Effector memory CD4-positive, alpha-beta T cell (primary cell): Measurements from ENCODE around the gene CORO2B.

Experiments
- DNase-seq, 3 donors: peaks; one replicate each; pipeline ENCODE4 v3.0.0-alpha.2; 2020
- H3K27ac ChIP-seq: 2 replicates; pipeline ENCODE4 v1.7.0; 2013; ENCODE audit warnings: mild to moderate bottlenecking, low read length, moderate library complexity; ENCODE audit not compliant: insufficient read depth, poor library complexity, severe bottlenecking
- H3K27me3 ChIP-seq: replicated peaks from 2 replicates; pipeline ENCODE4 v1.7.0; 2013; ENCODE audit warnings: mild to moderate bottlenecking, low read length; ENCODE audit not compliant: insufficient read depth, control insufficient read depth, poor library complexity, severe bottlenecking
- H3K36me3 ChIP-seq: 2 replicates; pipeline ENCODE4 v1.7.0; 2013; ENCODE audit warnings: mild to moderate bottlenecking, low read length, moderate library complexity; ENCODE audit not compliant: control insufficient read depth, insufficient read depth
- H3K4me1 ChIP-seq: 2 replicates; pipeline ENCODE4 v1.7.0; 2013; ENCODE audit warnings: low read length, mild to moderate bottlenecking; ENCODE audit not compliant: control insufficient read depth, insufficient read depth, poor library complexity, severe bottlenecking
- H3K4me3 ChIP-seq: 2 replicates; pipeline ENCODE4 v1.7.0; 2013; ENCODE audit warnings: low read length, low read depth, mild to moderate bottlenecking; ENCODE audit not compliant: insufficient read depth, poor library complexity, severe bottlenecking
- H3K9me3 ChIP-seq: 2 replicates; pipeline ENCODE4 v1.7.0; 2013; ENCODE audit warnings: mild to moderate bottlenecking, low read length, moderate library complexity; ENCODE audit not compliant: control insufficient read depth

CORO2B gene

DNA sequence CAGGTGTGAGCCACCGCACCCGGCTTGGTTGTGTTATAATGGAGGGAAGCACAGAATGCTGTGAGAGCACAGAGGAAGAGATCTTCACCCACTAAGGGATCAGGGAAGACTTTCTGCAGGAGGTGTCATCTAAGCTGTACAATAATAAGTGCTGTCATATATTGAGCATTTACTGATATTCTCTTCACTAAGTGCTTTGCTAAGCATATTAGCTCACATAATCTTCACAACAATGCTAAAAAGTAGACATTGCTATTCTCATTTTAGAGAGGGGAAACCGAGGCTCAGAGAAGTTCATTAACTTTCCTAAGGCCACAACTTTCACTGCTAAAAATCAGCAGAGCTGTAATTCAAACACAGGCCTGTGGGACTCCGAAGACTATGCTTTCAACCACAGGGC, 115.3 kb downstream of the CORO2B start:
- Histone ChIP-seq H3K4me1 (no peaks in the 10 kb centered on the region), H3K36me3 (no peaks in the 10 kb centered on the region), H3K9me3 (no peaks in the 10 kb centered on the region), H3K4me3 (no peak overlapping the region), H3K27ac (no peak overlapping the region), H3K27me3 (no peaks in the 10 kb centered on the region)
- no peak for DNase-seq

DNA sequence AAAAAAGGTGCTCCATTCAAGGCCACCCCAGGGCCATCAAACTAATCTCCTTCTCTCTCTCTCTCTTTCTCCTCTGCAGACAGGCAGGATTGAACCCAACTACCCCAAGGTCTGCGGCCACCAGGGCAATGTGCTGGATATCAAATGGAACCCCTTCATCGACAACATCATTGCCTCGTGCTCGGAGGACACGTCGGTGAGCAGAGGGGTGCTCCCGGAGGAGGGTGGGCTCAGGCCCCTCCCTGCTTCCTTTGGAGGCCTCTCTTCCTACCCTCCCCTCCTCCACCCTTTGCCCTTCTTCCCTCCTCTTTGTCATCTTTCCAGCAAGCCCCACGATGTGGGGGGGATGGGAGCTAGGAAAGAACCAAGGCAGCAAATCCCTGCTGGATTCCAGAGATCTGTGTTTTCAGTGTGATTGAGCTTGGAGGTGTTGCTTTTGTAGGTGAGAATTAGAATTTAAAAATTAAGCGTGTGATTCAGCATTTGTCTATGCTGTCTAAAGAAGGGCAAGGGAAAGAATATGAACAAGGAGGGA, 116.3 kb downstream of the CORO2B start:
- DNase-seq = no peak
- Histone ChIP-seq H3K4me3 (no peak overlapping the region), H3K9me3 (no peaks in the 10 kb centered on the region), H3K27ac (no peak overlapping the region), H3K27me3 (no peaks in the 10 kb centered on the region), H3K36me3 (no peaks in the 10 kb centered on the region), H3K4me1 (no peaks in the 10 kb centered on the region)

DNA sequence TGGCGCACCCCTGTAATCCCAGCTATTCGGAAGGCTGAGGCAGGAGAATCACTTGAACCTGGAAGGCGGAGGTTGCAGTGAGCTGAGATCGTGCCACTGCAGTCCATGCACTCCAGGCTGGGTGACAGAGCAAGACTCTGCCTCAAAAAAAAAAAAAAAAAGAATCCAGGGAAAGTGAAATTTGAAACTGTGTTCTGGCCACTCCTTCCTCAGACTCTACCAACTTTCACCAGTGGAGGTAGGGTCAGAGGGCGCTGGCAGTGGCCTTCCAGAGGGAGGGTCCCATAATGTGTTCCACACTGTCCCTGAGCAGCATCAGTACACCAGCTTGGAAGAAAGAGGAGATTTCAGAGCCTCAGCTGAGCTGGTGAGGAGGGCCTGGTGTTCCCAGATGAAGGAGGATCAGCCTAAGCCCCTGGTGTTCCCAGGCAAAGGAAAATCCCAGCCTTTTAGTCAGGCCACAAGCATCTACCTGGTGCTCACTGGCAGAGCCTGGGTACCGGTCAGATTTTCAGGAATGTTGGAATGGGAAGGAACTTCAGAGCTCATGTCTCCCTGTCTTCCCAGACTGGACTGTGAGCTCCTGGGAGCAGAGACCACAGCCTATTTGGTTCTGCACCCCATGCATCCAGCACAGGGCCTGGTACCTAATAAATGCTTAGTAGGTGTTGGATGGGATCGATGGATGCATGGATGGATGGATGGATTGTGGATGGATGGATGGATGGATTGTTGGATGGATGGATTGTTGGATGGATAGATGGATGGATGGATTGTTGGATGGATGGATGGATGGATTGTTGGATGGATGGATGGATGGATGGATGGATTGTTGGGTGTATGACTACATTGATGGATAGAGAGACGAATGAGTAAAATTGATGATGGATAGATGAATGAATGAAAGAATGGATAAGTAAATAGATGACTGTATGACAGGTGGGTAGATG, 117.9 kb downstream of the CORO2B start:
- no peaks in the 10 kb centered on the region for H3K36me3 ChIP-seq
- H3K4me3 ChIP-seq = no peak overlapping the region
- DNase-seq = no peak
- H3K4me1 ChIP-seq = no peaks in the 10 kb centered on the region
- H3K9me3 ChIP-seq = no peaks in the 10 kb centered on the region
- H3K27ac ChIP-seq = no peak overlapping the region
- H3K27me3 ChIP-seq = no peaks in the 10 kb centered on the region

DNA sequence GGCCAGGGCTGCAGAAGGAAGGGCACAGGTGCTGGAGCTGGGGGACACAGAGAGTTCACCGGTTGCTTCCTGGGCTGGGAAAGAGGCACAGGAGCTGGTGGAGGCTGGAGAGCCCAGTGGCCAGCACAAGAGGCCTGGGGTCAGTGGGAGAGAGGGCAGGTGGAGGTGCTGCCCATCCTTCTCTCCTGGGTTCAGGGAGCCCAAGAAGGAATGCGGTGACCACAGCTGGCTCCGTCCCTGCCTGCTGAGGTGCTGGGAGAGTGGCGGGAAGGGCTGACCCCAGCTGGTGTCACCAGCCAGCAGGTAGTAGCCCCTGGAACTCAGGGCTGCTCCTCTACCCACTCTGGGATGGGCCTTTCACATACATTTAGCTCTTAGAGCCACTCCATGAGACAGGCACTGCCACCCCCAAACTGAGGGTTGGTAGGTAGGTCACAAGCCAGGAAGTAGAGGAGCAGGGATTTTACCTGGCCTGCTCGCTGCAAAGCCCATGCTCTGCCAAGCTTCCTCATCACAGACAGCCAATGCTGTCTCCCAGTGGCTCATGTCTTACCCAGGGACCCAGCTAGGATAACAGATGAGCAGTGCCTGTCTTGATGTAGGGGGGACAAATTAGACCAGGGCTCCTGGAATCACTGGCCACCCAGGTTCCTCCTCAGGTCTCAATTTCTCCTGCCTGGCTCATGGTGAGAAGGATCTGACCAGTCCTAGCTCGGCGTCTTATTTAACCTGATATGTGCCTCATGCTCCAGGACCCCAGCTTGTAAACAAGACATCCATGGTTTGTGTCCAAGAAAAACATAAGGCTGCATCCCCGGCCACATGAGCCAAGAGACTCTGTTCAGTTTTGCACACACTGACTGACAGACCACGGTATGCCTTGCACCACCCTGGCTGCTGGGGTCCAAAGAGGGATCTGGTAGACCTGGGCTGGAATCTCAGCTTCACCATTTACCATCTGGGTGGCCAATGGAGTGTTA, 119.2 kb downstream of the CORO2B start:
- DNase-seq = no peak
- H3K36me3 ChIP-seq = no peaks in the 10 kb centered on the region
- no peak overlapping the region for H3K4me3 ChIP-seq
- no peaks in the 10 kb centered on the region for H3K9me3 ChIP-seq
- H3K4me1 ChIP-seq = no peaks in the 10 kb centered on the region
- no peaks in the 10 kb centered on the region for H3K27me3 ChIP-seq
- H3K27ac ChIP-seq = no peak overlapping the region

DNA sequence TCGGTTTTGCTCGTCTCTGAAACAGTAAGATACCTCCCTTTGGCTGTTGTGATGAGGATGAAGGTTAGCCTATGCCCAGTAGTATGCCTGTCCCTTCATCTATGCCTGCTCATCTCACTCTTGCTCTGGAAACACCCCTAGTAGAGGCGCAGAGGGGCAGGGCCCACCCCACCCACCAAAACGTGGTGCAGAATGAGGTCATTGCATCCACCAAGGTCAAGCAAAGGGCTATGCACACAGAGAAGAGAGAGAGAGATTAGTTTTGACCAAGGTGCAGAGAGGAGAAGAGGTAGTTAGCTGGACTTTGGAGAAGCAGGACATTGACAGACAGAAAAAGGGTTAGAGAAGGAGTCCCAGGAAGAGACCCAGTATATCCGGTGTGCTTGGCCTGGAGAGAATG, 119.9 kb downstream of the CORO2B start:
- Histone ChIP-seq H3K27me3 (no peaks in the 10 kb centered on the region), H3K4me1 (no peaks in the 10 kb centered on the region), H3K36me3 (no peaks in the 10 kb centered on the region), H3K9me3 (no peaks in the 10 kb centered on the region), H3K4me3 (no peak overlapping the region), H3K27ac (no peak overlapping the region)
- DNase-seq = no peak

DNA sequence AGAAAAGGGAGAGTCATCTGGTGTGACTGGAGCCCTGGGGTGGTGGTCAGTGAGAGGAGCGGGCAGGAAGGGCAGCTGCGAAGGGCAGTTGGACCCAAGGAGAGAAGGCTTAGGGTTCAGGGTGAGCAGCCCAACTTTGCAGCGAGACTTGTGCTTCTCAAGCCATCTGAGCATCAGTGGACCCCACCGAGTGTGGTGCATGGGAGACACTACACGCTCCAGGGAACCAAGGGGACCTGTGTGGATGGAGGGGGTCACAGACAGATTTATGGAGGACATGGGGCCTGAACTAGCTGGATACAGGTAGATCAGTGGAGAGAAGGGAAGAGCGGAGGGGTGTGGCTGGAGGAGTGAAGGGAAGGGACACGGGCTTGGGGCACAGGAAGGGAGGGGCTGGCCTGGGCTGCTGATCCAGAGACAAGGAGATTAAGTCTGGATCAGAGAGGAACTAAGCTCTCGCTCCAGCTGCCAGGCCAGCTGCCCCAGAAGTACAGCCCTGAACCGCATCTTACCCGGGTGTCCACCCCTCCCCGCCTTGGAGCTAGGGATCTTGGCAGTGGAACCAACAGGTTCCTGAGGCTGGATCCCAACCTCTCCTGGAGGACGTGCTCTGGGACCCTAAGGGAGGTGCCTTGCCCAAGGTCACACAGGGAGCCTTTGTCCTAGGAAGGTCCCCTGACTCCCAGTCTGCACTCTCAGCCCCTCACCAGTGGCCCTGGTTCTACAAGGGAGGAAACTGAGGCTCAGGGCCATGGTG, 120.5 kb downstream of the CORO2B start:
- no peak overlapping the region for H3K27ac ChIP-seq
- no peaks in the 10 kb centered on the region for H3K9me3 ChIP-seq

DNA sequence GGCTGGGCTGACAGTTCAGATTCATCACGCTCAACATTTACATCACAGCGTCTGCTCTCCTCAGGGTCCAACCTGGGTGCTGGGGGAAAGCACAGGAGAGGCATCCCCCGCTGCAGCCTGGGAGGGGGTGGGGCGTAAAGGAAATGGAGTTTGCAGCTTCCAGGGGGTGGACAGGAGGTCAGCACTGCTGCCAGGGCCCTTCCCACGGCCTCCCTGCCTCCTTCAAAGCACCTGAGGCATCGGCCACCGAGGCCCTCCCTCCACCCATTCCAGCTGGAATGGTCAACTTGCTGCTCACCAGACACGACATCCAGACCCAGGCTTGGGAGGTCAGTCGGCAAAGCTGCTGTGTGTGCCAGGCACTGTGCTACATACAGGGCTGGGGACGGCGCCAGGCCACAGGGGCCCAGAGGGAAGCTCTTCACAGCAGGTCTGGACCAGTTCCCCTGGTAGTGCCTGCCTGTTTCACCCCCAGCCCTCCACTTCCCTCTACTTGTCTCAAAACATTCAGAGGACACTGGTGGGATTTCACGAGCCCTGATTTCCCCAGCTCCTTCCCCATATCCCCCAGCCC, 121.2 kb downstream of the CORO2B start:
- Histone ChIP-seq H3K4me3 (no peak overlapping the region), H3K27ac (no peak overlapping the region), H3K36me3 (no peaks in the 10 kb centered on the region), H3K9me3 (no peaks in the 10 kb centered on the region), H3K27me3 (no peaks in the 10 kb centered on the region), H3K4me1 (no peaks in the 10 kb centered on the region)
- no peak for DNase-seq

More for the DNA sequence above, 120.5 kb downstream of the CORO2B start:
- no peak for DNase-seq
- H3K36me3 ChIP-seq = no peaks in the 10 kb centered on the region
- no peaks in the 10 kb centered on the region for H3K4me1 ChIP-seq
- H3K27me3 ChIP-seq = no peaks in the 10 kb centered on the region
- H3K4me3 ChIP-seq = no peak overlapping the region

DNA sequence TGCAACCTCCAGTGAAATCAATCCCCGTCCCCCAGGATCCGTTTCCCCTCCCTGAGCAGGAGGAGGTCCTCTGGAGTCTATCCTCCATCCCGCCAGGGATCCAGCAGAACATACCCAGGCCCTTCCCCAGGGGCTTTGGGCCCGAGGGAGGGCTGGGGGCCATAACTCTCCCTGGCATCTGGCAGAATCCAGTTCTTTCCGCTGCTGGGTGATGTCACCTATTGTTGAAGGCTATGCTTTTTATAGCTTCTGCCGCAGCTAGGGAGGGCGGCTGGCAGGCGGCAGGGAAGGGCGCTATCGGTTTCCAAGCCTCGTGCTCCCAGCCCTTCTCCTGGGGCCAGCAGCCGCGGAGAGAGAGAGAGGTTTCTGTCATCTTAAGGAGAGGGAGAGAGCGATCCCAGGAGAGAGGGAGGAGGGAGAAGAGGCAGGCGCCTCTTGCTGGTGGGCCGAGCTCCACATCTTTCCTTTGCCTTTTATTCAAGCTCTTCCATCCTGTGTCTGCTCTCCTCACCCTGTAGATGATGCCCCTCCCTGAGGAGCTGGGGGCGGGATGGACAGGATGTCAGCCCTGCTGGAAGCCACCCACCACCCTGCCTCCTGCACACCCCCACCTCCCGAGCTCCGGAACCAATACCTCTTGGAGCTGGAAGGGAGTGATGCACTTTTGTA, 121.8 kb downstream of the CORO2B start:
- H3K27me3 ChIP-seq = no peaks in the 10 kb centered on the region
- H3K4me3 ChIP-seq = no peak overlapping the region
- DNase-seq = no peak
- no peaks in the 10 kb centered on the region for H3K36me3 ChIP-seq
- H3K27ac ChIP-seq = no peak overlapping the region
- no peaks in the 10 kb centered on the region for H3K9me3 ChIP-seq
- H3K4me1 ChIP-seq = no peaks in the 10 kb centered on the region

DNA sequence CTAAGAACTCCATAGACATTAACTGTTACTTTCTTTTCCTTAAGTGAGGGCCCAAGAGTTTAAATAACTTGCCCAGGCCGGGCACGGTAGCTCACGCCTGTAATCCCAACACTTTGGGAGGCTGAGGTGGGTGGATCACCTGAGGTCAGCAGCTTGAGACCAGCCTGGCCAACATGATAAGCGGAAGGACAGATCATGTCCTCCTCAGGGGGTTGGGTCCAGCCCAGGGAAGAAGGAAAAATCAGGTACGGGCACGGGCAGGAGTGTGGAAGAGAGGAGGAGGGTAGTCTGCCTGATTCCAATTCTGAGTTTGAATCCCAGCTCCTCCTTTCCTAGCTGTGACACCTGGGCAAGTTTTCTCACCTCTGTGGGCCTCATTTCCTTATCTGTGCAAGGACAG, 123.1 kb downstream of the CORO2B start:
- Histone ChIP-seq H3K27ac (no peak overlapping the region), H3K9me3 (no peaks in the 10 kb centered on the region), H3K27me3 (no peaks in the 10 kb centered on the region), H3K4me1 (no peaks in the 10 kb centered on the region), H3K4me3 (no peak overlapping the region), H3K36me3 (no peaks in the 10 kb centered on the region)
- no peak for DNase-seq
